Nephron (organoid): ENCODE measurements around the gene CELF5.
A peak's percentile ranks its signal among the peaks of the same experiment; 100 is the strongest.

Source experiments
- H3K27ac Mint-ChIP-seq, 3 experiments: 2 replicates each; pipeline ENCODE4 v1.8.0; 2020; ENCODE audit warnings: mixed read lengths in 3 of 3, mild to moderate bottlenecking in 2 of 3, moderate library complexity in 1 of 3
- H3K27me3 Mint-ChIP-seq: 2 replicates; pipeline ENCODE4 v1.8.0; 2021; ENCODE audit warnings: low read depth, mild to moderate bottlenecking, moderate library complexity, mixed read lengths
- H3K36me3 Mint-ChIP-seq: 2 replicates; pipeline ENCODE4 v1.8.0; 2020; ENCODE audit warnings: low read depth, mixed read lengths
- H3K4me1 Mint-ChIP-seq: 2 replicates; pipeline ENCODE4 v1.8.0; 2020; ENCODE audit warnings: mixed read lengths
- H3K4me3 Mint-ChIP-seq, 3 experiments: 2 replicates each; pipeline ENCODE4 v1.8.0; 2020; ENCODE audit warnings: mild to moderate bottlenecking in 3 of 3, mixed read lengths in 3 of 3, moderate library complexity in 2 of 3
- H3K9me3 Mint-ChIP-seq: 2 replicates; pipeline ENCODE4 v1.8.0; 2020; ENCODE audit warnings: mixed read lengths
- CTCF ChIP-seq, 3 experiments: fragments of 200-600 bp; sonication (generic); IDR thresholded peaks; one replicate each; pipeline ENCODE4 v1.5.0; 2021; ENCODE audit warnings: antibody characterized with exemption in 3 of 3; ENCODE audit not compliant: unreplicated experiment in 3 of 3

CELF5 gene

GRCh38 chr19:3343619-3344502 lies 119.4 kb downstream of the CELF5 start:
- no peak for TF ChIP-seq CTCF (IDR thresholded peaks at IDR 0.05; ENCODE audit: unreplicated experiment in 3 of 3)
- H3K4me1 Mint-ChIP-seq, result peaks cover 9% of the 10 kb centered on the region
- no peak overlapping the region for H3K4me3 Mint-ChIP-seq
- H3K9me3 Mint-ChIP-seq, result no peaks in the 10 kb centered on the region
- H3K27ac Mint-ChIP-seq, result peak overlapping the region in 2 of 3 experiments; percentile 48 to 77
- peaks cover 16% of the 10 kb centered on the region for H3K27me3 Mint-ChIP-seq
- H3K36me3 Mint-ChIP-seq, result no peaks in the 10 kb centered on the region

DNA sequence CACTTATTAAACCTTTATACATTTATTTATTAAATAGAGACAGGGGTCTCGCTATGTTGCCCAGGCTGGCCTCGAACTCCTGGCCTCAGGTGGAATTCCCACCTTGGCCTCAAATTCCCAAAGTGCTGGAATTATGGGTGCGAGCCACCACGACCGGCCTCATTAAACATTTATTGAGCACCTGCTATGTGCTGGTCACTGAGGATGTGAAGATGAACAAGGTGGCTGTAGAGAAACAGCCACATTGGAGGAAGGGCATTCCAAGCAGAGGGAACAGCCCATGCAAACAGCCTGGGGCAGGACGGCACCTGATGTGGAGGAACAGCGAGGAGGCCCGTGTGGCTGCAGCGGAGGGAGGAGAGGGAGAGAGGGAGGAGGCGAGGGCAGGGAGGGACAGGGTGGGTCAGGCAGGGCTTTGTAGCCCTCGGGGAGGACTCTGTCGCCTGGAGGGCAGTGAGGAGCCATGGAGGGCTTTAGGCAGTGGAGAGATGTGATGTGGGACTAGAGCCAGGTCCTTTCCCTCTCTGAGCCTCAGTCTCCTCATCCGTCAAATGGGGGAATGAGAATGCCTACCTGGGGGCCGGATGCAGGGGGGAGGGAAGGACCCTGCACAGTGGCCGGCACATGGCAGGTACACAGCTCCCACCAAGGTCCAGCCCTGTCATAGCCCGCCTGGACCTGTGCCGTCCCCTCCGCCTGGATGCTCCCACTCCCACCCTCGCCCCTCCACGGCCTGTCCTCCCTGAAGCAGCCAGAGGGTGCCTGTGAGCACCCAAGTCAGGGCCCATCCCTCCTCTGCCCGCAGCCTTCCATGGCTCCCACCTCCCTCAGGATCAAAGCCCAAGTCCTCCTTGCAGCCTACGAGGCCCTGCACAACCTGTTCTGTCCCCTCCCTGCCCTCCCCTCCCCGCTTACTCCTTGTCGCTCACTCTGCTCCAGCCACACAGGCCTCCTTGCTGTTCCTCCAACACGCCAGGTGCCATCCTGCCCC lies 120.4 kb downstream of the CELF5 start:
- Mint-ChIP-seq H3K9me3 (no peaks in the 10 kb centered on the region), H3K27me3 (peaks cover 17% of the 10 kb centered on the region), H3K36me3 (no peaks in the 10 kb centered on the region), H3K4me1 (peaks cover 9% of the 10 kb centered on the region), H3K4me3 (no peak overlapping the region), H3K27ac (peak overlapping the region in 2 of 3 experiments; percentile 48 to 77)
- no peak for TF ChIP-seq CTCF (IDR thresholded peaks at IDR 0.05; ENCODE audit: unreplicated experiment in 3 of 3)

- Mint-ChIP-seq H3K9me3 (no peaks in the 10 kb centered on the region), H3K4me1 (peaks cover 9% of the 10 kb centered on the region), H3K4me3 (no peak overlapping the region), H3K27me3 (peaks cover 19% of the 10 kb centered on the region), H3K27ac (no peak overlapping the region), H3K36me3 (no peaks in the 10 kb centered on the region)
- TF ChIP-seq CTCF (IDR thresholded peaks at IDR 0.05; ENCODE audit: unreplicated experiment in 3 of 3), result no peak
These were observed 121.5 kb downstream of the CELF5 start for GRCh38 chr19:3345850-3346460.
